Prostate gland (tissue), 2 donors: ENCODE measurements around the gene MNS1.

Source experiments
- CTCF ChIP-seq, 4 experiments: fragments of 200-600 bp in 2 of 4; fragments of 450-650 bp in 2 of 4; sonication (generic) in 2 of 4; IDR thresholded peaks; 1 replicate in 3 of 4; 2 replicates in 1 of 4; pipeline ENCODE4 v1.5.1; 2016 to 2019; ENCODE audit warnings: antibody characterized with exemption in 4 of 4, mild to moderate bottlenecking in 2 of 4, moderate library complexity in 2 of 4
- POLR2AphosphoS5 ChIP-seq: sonication (generic); formaldehyde crosslinking; IDR thresholded peaks from one replicate; pipeline ENCODE4 v1.6.1; 2017; ENCODE audit warnings: antibody characterized with exemption

DNA sequence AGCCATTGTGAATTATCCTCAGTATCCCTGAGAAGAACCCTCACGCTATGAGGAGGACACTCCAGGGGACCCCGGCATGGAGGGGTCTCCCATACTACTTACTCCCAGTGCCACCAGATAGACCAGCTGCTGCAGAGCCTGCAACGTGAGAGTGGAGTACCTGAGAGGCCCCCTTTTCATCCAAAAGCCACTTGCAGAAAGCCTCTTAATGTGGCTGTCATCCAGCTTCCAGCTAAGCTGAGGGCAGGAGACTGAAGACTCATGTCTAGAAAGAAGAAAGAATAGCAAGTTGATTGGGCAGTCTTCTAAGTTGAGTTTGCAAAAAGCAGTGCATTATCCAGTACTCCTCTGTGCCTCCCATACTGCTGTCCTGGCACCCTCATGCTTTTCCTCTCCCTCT, 27.3 kb upstream of the MNS1 start:
- no peak for TF ChIP-seq POLR2AphosphoS5
- no peak for TF ChIP-seq CTCF (IDR thresholded peaks at IDR 0.05)
